ENCODE measurements around the gene CUX1.

DNA sequence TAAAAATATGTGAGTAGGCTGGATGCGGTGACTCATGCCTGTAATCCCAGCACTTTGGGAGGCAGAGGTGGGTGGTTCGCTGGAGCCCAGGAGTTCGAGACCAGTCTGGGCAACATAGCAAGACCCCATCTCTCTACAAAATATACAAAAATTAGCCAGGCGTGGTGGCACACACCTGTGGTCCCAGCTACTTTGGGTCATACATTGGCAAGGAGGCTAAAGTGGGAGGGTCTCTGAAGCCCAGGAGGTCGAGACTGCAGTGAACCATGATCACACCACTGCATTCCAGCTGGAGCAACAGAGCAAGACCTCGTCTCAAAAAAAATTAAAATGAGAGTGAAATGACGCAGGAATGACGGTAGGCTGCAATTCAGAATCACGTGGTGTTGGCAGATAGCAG is 404.5 kb downstream of the CUX1 start:
- TF ChIP-seq, protein P1, sequence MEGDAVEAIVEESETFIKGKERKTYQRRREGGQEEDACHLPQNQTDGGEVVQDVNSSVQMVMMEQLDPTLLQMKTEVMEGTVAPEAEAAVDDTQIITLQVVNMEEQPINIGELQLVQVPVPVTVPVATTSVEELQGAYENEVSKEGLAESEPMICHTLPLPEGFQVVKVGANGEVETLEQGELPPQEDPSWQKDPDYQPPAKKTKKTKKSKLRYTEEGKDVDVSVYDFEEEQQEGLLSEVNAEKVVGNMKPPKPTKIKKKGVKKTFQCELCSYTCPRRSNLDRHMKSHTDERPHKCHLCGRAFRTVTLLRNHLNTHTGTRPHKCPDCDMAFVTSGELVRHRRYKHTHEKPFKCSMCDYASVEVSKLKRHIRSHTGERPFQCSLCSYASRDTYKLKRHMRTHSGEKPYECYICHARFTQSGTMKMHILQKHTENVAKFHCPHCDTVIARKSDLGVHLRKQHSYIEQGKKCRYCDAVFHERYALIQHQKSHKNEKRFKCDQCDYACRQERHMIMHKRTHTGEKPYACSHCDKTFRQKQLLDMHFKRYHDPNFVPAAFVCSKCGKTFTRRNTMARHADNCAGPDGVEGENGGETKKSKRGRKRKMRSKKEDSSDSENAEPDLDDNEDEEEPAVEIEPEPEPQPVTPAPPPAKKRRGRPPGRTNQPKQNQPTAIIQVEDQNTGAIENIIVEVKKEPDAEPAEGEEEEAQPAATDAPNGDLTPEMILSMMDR (conservative IDR thresholded peaks at IDR 0.05 in 1 of 2, IDR thresholded peaks at IDR 0.05 in 1 of 2; ENCODE audit: low read depth in 1 of 2, low read length in 2 of 2), result no peak
- no peak for TF ChIP-seq EZH2 (IDR thresholded peaks at IDR 0.05; ENCODE audit: low read length, missing control alignments)

Data from fibroblast of lung (primary cell).